ENCODE results near the gene ARL16. TPM values are rescaled to one million over a fixed set of nuclear protein-coding genes. Genes with fewer than 3 reads are reported as not detected.
A peak's percentile ranks its signal among the peaks of the same experiment; 100 is the strongest.

Gene ARL16
- total RNA-seq, 1 donor from 2014 or later: 29.4 TPM

DNA sequence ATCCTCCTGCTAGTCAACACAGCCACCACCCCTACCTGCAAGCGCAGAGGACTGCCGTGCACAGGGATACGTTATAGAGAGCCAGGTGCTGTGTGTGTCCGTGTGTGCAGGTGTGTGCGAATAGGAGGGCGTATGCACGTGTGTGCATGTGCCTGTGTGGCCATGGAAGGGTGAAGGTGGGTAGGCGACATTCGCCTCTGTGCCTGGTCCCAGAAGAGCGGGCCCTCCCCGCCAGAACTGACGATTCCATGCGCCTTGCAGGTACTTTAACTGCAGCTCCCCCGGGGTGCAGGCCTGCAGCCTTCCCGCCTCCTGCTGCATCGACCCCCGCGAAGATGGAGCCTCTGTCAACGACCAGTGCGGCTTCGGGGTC lies 36.0 kb downstream of the ARL16 start:
- no peak for DNase-seq (ENCODE audit: low read depth)

DNA sequence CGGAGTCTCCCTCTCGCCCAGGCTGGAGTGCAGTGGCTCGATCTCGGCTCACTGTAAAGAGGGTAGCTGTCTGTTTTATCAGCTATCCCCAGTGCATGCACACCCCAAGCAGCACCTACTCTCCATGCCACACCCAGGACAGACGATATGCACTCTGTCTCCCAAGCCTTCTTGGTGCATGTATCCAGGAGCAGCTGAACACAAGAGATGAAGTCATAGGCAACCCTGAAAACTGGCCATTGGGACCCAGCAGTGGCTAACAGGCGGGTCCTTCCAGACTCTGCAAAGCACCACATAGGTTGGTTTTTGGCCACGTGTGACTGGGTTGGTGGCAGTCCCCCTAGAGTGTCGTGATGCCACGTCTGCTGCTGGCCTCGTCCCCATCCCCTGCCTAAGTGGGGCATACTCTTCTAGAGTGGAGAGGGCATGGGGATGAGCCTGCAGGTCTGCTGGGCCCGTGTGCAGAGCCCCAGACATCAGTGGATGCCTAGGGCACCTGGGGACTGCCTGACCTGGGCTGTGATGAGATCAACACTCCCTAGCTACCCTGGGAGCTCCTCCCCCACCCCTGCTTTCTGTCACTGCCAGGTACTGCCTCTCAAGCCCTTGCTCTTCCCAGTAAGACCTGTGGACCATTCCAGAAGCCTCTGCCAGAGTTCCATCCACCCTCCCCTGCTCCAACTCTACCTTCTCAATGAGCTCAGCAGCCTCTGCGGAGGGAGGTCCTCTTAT lies 36.6 kb downstream of the ARL16 start:
- DNase-seq (ENCODE audit: low read depth): no peak

DNA sequence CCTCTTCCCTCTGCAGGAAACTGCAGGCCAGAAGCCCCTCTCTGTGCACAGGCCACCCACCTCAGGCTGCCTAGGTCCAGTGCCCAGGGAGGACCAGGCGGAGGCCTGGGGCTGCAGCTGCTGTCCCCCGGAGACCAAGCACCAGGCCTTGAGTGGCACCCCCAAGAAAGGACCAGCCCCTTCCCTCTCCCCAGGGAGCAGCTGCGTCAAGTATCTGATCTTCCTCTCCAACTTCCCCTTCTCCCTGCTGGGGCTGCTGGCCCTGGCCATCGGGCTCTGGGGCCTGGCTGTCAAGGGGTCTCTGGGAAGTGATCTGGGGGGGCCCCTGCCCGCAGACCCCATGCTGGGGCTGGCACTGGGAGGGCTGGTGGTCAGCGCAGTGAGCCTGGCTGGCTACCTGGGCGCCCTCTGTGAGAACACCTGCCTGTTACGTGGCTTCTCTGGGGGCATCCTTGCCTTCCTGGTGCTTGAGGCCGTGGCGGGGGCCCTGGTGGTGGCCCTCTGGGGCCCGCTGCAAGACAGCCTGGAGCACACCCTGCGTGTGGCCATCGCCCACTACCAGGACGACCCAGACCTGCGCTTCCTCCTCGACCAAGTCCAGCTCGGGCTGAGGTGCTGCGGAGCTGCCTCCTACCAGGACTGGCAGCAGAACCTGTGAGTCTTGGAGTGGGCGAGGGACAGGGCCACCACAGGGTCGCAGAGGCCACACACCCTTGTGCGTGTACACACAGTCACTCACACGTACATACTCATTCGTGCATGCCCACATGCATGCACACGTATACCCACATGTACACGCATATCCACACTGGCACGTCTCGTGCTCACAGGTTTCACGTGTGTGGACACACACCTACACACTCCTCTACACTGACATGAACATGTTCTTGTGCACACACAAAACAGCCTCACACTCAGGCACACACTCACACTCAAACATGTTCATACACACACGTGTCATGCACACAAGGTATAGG lies 38.3 kb downstream of the ARL16 start:
- no peak for DNase-seq (ENCODE audit: low read depth)

DNA sequence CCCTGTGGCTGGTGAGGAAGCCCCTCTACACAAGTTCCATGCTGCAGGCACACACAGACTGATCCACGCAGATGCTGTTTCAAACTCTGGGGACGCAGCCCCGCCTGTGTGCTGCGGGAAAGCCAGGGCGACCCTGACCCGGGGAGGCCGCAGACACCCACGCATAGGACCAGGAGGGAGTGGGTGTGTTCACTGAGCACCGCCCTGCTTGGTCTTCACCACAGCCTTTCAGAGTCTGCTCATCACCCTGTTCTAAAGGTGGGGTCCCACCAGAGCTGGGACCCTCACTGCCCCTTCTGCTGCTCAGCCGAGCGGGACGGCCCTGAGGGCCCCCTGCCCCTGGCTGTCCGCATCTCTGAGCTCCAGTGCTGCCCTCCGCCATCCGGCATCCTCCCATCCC lies 39.1 kb downstream of the ARL16 start:
- DNase-seq (ENCODE audit: low read depth): no peak

DNA sequence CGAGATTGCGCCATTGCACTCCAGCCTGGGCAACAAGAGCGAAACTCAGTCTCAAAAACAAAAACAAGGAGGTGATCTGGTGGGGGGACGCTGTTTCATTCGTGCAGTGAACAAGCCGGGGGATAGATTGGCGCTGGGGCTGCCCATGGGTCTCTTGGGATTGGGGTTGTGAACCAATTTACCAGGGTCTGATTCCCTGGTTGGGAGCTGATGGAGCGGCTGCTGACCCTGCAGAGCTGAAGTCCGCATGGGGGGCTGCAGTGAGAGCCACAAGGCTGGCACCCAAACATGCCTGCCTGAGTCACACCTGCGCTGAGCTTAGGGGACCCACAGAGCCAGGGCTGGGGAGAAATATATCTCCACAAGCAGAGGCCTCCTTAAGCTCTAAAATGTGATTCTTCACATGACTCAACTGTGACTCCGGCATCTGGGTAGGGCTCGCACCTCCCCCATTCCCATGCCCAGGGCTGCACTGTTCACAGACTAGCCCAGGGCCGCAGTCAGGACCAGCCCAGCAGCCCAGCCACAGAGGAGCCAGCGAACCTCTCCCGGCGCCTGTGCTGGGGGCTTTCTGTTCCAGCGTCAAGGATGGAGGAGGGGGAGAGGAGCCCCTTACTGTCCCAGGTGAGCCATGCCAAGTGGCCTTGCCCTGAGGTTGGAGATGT lies 41.6 kb downstream of the ARL16 start:
- DNase-seq (ENCODE audit: low read depth): peak; percentile 65

DNA sequence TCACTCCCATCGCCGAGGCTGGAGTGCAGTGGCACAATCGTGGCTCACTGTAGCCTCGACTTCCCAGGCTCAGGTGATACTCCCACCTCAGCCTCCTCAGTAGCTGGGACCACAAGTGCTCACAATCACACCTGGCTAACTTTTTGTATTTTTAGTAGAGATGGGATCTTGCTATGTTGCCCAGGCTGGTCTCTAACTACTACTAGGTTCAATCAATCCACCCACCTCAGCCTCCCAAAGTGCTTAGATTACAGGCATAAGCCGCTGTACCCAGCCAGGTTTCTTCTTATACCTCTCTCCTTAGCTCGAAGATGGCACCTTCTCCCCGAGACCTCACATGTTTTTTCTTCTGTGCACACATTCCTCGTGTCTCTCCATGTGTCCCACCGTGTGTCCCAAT lies 43.6 kb downstream of the ARL16 start:
- no peak for DNase-seq (ENCODE audit: low read depth)

DNA sequence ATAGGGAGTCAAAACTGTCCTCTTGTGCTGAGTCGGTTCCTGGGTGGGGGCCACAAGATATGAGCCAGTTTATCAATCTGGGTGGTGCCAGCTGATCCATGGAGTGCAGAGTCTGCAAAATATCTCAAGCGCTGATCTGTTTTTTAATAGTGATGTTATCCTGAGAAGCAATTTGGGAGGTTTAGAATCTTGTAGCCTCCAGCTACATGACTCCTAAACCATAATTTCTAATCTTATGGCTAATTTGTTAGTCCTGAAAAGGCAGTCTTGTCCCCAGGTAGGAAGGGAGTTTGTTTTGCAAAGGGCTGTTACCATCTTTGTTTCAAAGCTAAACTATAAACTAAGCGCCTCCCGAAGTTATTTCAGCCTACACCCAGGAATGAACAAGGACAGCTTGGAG lies 44.9 kb downstream of the ARL16 start:
- DNase-seq (ENCODE audit: low read depth): no peak

DNA sequence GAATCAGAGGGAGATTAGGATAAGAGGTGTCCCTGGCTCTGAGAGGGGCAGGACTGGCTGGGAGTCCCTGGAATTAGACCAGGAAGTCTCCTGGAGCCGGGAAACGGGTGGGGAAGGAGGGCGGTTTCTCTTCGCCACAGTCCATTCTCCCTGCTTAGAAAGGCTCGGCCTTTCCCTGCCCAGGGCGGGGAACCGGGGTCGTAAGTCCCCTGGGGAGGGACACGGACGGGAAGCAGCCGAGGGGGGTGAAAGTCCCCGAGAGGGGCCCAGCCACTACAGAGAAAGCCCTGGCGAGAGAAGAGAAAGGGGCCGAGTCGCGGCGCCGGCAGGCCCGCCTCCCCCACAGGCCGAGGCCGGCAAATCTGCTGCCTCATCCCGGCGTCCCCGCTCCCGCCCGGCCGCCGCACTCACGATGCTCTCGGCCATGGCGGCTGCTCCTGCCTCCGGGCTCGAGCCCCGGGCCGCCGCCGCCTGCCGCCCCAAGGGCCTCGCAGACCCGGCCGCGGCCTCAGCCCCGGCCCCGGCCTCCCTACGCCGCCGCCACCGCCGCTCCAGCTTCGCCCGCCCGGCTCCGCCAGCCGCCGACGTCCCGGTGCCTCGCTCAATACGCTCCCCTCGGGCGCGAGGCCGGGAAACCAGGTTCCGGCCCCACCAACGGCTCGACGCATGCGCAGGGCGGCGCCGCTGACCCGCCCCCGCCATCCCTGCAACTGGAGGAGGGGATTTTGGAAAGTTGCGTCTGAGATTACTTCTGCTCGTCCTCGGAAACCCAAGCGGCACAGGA lies 46.9 kb downstream of the ARL16 start, which contains the start of the genes NPLOC4 and TSPAN10:
NPLOC4 (minus strand) TSS at position 608 of the 784 bp plus-strand sequence; CDS start at position 426, 182 bp downstream.
TSPAN10 (plus strand) TSS at position 692 of the 784 bp plus-strand sequence. CDS start 5,217 bp downstream, outside the sequence.
- peak; percentile 88 for DNase-seq (ENCODE audit: low read depth)

DNA sequence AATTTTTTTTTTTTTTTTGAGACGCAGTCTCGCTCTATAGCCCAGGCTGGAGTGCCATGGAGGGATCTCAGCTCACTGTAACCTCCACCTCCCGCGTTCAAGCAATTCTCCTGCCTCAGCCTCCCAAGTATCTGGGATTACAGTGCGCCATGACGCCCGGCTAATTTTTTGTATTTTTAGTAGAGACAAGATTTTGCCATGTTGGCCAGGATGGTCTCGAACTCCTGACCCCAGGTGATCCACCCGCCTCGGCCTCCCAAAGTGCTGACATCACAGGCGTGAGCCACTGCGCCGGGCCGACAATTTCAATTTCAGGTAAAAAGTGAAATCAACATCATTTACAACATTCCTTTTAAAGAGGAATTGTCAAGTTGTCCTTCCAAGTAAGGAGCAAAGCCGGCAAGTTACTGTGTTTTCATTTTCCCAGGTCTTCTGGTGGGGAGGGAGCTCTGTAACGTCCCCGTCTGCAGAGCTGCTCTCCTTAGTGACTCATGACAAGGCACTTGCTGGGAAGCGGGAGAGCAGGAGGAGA lies 47.6 kb downstream of the ARL16 start:
- DNase-seq (ENCODE audit: low read depth): no peak

DNA sequence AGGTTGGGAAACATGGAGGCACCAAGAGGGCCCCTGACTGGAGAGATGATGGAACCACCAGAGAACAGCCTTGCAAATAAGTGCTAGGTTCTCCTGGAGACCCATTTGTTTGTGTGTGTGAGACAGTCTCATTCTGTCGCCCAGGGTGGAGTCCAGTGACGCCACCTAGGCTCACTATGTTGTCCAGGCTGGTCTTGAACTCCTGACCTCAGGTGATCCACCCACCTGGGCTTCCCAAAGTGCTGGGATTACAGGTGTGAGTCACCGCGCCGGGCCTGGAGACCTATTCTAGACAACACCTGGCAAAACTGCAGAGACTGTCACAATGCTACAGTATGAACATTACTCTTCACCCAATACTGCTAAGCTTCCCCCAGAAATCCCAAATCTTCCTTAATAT lies 48.2 kb downstream of the ARL16 start:
- no peak for DNase-seq (ENCODE audit: low read depth)

DNA sequence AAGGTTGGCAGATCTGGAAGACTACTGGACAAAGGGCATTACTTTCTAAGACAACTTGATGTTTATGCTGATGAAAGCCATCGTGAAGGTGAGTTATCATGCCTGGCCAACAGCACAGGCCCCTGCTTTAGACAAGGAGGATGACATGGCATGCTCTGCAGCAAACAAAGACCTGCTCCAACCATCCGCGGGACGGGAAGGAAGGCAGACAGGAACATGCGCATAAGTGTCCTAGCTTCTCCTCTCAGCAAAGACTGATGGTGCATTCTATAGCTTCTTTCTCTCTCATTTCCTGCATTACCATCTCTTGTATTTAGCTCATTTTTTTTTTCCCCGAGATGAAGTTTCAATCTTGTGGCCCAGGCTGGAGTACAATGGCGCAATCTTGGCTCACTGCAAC lies 52.1 kb downstream of the ARL16 start:
- DNase-seq (ENCODE audit: low read depth): no peak

Small RNA genes lying within 50 kb of the gene (microRNA-seq; reads per million reads assigned to microRNA genes)
- gene MIR6786: 0.48 reads per million

Other genes with a start within 250 kb of the ARL16 start
- gene ACTG1, start 171.0 kb downstream of the ARL16 start, total RNA-seq: 1,458 and 1,934 TPM in 2 replicates
- 1.5 and 3.0 TPM in 2 replicates for gene FSCN2, start 155.4 kb downstream of the ARL16 start, total RNA-seq
- gene FAAP100, start 131.4 kb downstream of the ARL16 start, total RNA-seq: 29.3 and 44.2 TPM in 2 replicates
- gene NPLOC4, start 46.7 kb downstream of the ARL16 start, total RNA-seq: 94.7 and 96.8 TPM in 2 replicates
- 7.3 and 10.6 TPM in 2 replicates for gene TSPAN10, start 46.6 kb downstream of the ARL16 start, total RNA-seq
- not detected in 2 replicates for gene PDE6G, start 27.3 kb downstream of the ARL16 start, total RNA-seq
- gene OXLD1, start 17.2 kb downstream of the ARL16 start, total RNA-seq: 33.8 and 35.7 TPM in 2 replicates
- gene CCDC137, start 17.1 kb downstream of the ARL16 start, total RNA-seq: 12.5 and 16.5 TPM in 2 replicates
- 101 and 123 TPM in 2 replicates for gene HGS, start 214 bp upstream of the ARL16 start, total RNA-seq
- gene MRPL12, start 19.6 kb upstream of the ARL16 start, total RNA-seq: 16.2 and 26.6 TPM in 2 replicates
- 11.1 and 19.4 TPM in 2 replicates for gene SLC25A10, start 28.5 kb upstream of the ARL16 start, total RNA-seq
- gene GCGR, start 120.4 kb upstream of the ARL16 start, total RNA-seq: not detected in 2 replicates
- gene MCRIP1, start 149.5 kb upstream of the ARL16 start, total RNA-seq: 100 and 132 TPM in 2 replicates
- gene PPP1R27, start 151.3 kb upstream of the ARL16 start, total RNA-seq: 12.7 and 29.7 TPM in 2 replicates
- gene P4HB, start 176.7 kb upstream of the ARL16 start, total RNA-seq: 1,674 and 2,691 TPM in 2 replicates
- gene ARHGDIA, start 187.5 kb upstream of the ARL16 start, total RNA-seq: 157 and 161 TPM in 2 replicates
- 94.5 and 96.3 TPM in 2 replicates for gene ALYREF, start 207.8 kb upstream of the ARL16 start, total RNA-seq
- gene ANAPC11, start 207.9 kb upstream of the ARL16 start, total RNA-seq: 190 and 212 TPM in 2 replicates
- gene NPB, start 218.4 kb upstream of the ARL16 start, total RNA-seq: 1.3 and 6.1 TPM in 2 replicates
- 67.4 and 88.5 TPM in 2 replicates for gene PCYT2, start 227.6 kb upstream of the ARL16 start, total RNA-seq
- 19.2 and 20.3 TPM in 2 replicates for gene SIRT7, start 234.4 kb upstream of the ARL16 start, total RNA-seq
- 48.9 and 61.0 TPM in 2 replicates for gene MAFG, start 243.9 kb upstream of the ARL16 start, total RNA-seq

Data from myocyte (in vitro differentiated cells).